ENCODE data around the gene THNSL1.

THNSL1 gene

GRCh38 chr10:25047088-25047487 is 30.7 kb downstream of the THNSL1 start:
- no peak for DNase-seq
- Histone ChIP-seq H3K4me3 (ENCODE audit: low read length) (no peak overlapping the region), H3F3A (ENCODE audit: insufficient read depth, low read length) (no peaks in the 10 kb centered on the region), H3K36me3 (replicated peaks; ENCODE audit: insufficient read depth, low read length) (no peaks in the 10 kb centered on the region), H2AFZ (ENCODE audit: low read length) (no peak overlapping the region), H3K27me3 (replicated peaks; ENCODE audit: insufficient read depth, low read length) (no peaks in the 10 kb centered on the region), H3K9ac (ENCODE audit: low read length) (no peak overlapping the region), H3K9me3 (replicated peaks; ENCODE audit: insufficient read depth, low read length) (no peaks in the 10 kb centered on the region), H3K27ac (ENCODE audit: low read length) (no peak overlapping the region), H3K79me2 (ENCODE audit: low read length) (no peaks in the 10 kb centered on the region), H4K20me1 (ENCODE audit: insufficient read depth, low read length) (no peaks in the 10 kb centered on the region), H3K4me2 (ENCODE audit: low read depth, low read length) (no peak overlapping the region), H3K9me2 (replicated peaks; ENCODE audit: insufficient read depth, low read length) (no peaks in the 10 kb centered on the region), H3K4me1 (ENCODE audit: low read length) (no peaks in the 10 kb centered on the region)
- TF ChIP-seq CTCF (IDR thresholded peaks at IDR 0.05; ENCODE audit: low read length) = no peak
- no peak for TF ChIP-seq EZH2 (optimal IDR thresholded peaks at IDR 0.05; ENCODE audit: low read depth, low read length)
- no peak for TF ChIP-seq EZH2phosphoT487 (IDR thresholded peaks at IDR 0.05; ENCODE audit: low read length)

DNA sequence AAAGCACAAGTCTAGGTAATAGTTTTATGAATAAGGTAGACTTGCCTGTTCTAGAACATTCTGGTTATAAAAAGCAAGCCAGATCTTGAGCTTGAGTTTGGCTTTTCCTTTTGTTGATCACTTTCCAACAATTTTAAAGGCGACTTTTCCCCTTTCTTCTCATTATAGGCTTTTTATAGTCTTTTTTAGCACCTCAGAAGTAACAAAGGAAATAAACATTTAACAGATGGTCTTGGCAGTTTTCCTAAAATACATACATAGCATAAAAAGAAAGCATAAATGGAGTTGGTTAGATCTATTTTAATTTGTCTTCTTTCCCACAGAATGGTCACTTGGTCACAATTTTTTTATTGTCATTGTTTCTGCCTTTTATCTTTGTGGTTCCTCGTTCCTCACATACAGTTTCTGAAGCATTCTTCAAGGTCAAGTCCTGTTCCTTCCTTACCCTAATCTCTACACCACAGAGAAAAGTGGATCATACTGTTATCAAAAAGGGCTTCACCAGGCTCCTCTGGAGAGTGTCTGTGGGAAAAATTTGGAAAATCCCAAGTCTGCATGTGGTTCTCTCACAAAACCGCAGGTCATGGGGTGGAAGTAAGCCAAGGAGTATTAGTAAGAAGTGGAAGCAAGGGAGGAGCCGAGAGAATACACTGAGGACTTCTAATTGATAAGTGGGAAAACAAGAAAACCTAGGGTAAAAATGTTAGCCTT is 31.3 kb downstream of the THNSL1 start:
- DNase-seq = no peak
- H3K9ac ChIP-seq (ENCODE audit: low read length) = no peak overlapping the region

GRCh38 chr10:25048450-25048849 is 32.0 kb downstream of the THNSL1 start:
- H3K27ac ChIP-seq (ENCODE audit: low read length) = no peak overlapping the region
- H3K4me3 ChIP-seq (ENCODE audit: low read length) = no peak overlapping the region
- H3K27me3 ChIP-seq (replicated peaks; ENCODE audit: insufficient read depth, low read length) = no peaks in the 10 kb centered on the region
- no peaks in the 10 kb centered on the region for H3F3A ChIP-seq (ENCODE audit: insufficient read depth, low read length)
- no peak for DNase-seq
- no peaks in the 10 kb centered on the region for H3K9me3 ChIP-seq (replicated peaks; ENCODE audit: insufficient read depth, low read length)
- H4K20me1 ChIP-seq (ENCODE audit: insufficient read depth, low read length) = no peaks in the 10 kb centered on the region
- no peaks in the 10 kb centered on the region for H3K9me2 ChIP-seq (replicated peaks; ENCODE audit: insufficient read depth, low read length)
- no peaks in the 10 kb centered on the region for H3K4me1 ChIP-seq (ENCODE audit: low read length)
- H3K9ac ChIP-seq (ENCODE audit: low read length) = no peak overlapping the region
- no peak overlapping the region for H2AFZ ChIP-seq (ENCODE audit: low read length)
- H3K36me3 ChIP-seq (replicated peaks; ENCODE audit: insufficient read depth, low read length) = no peaks in the 10 kb centered on the region
- H3K4me2 ChIP-seq (ENCODE audit: low read depth, low read length) = no peak overlapping the region
- no peaks in the 10 kb centered on the region for H3K79me2 ChIP-seq (ENCODE audit: low read length)
- TF ChIP-seq CTCF (IDR thresholded peaks at IDR 0.05; ENCODE audit: low read length) (no peak), EZH2 (optimal IDR thresholded peaks at IDR 0.05; ENCODE audit: low read depth, low read length) (no peak), EZH2phosphoT487 (IDR thresholded peaks at IDR 0.05; ENCODE audit: low read length) (no peak)

More for the DNA sequence above, 31.3 kb downstream of the THNSL1 start:
- Histone ChIP-seq H3K79me2 (ENCODE audit: low read length) (no peaks in the 10 kb centered on the region), H3K9me2 (replicated peaks; ENCODE audit: insufficient read depth, low read length) (no peaks in the 10 kb centered on the region), H3K27me3 (replicated peaks; ENCODE audit: insufficient read depth, low read length) (no peaks in the 10 kb centered on the region), H4K20me1 (ENCODE audit: insufficient read depth, low read length) (no peaks in the 10 kb centered on the region), H3K4me2 (ENCODE audit: low read depth, low read length) (no peak overlapping the region), H3K27ac (ENCODE audit: low read length) (no peak overlapping the region), H3K4me1 (ENCODE audit: low read length) (no peaks in the 10 kb centered on the region), H3K9me3 (replicated peaks; ENCODE audit: insufficient read depth, low read length) (no peaks in the 10 kb centered on the region), H3K4me3 (ENCODE audit: low read length) (no peak overlapping the region), H3K36me3 (replicated peaks; ENCODE audit: insufficient read depth, low read length) (no peaks in the 10 kb centered on the region), H3F3A (ENCODE audit: insufficient read depth, low read length) (no peaks in the 10 kb centered on the region), H2AFZ (ENCODE audit: low read length) (no peak overlapping the region)
- TF ChIP-seq CTCF (IDR thresholded peaks at IDR 0.05; ENCODE audit: low read length) (no peak), EZH2phosphoT487 (IDR thresholded peaks at IDR 0.05; ENCODE audit: low read length) (no peak), EZH2 (optimal IDR thresholded peaks at IDR 0.05; ENCODE audit: low read depth, low read length) (no peak)

Data from MM.1S (cell line).